GM21737 (cell line): ENCODE measurements around the gene SLC7A8.
"Not testable (repeated sequence)": the region's sequence is repeated elsewhere in the genome, so short reads cannot be mapped to it uniquely, and the experiment has no call there.

Source experiments
- ATAC-seq: cut with Tn5 transposase; IDR thresholded peaks from one replicate; pipeline ENCODE4 v1.9.1; 2021; ENCODE audit warnings: mild to moderate bottlenecking, moderate library complexity; ENCODE audit not compliant: unreplicated experiment

Gene SLC7A8

DNA sequence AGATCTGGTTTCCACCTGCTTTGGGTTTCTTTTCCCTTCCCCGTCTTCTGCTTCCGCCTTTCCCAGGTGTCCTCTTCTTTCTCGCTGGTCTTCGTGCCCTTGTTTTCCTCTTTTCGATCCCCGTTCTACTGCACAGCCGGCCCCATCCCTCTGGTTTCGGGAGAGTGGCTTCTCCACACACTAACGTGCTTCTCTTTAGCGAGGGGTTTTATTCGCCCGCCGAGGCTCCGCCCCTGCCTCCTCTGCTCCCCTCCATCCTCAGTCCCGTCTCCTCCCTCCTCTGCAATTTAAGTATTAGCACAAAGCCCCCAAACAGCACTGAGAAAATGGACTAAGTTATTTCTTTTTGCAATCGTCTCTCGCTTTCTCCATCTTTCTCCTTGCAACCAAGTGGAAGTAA lies at the start of gene SLC7A8:
TSS of gene SLC7A8 (minus strand) at position 182 of the 400 bp plus-strand sequence. CDS start 746 bp downstream, outside the sequence.
- ATAC-seq: no peak

DNA sequence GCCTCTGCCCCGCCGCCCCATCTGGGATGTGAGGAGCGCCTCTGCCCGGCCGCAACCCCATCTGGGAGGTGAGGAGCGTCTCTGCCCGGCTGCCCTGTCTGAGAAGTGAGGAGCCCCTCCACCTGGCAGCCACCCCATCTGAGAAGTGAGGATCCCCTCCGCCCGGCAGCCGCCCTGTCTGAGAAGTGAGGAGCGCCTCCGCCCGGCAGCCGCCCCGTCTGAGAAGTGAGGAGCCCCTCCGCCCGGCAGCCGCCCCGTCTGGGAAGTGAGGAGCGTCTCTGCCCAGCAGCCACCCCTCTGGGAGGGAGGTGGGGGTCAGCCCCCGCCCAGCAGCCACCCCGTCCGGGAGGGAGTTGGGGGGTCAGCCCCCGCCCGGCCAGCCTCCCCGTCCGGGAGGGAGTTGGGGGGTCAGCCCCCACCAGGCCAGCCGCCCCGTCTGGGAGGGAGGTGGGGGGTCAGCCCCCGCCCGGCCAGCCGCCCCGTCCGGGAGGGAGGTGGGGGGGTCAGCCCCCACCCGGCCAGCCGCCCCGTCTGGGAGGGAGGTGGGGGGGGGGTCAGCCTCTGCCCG lies 48.9 kb upstream of the SLC7A8 start:
- not testable (repeated sequence) for ATAC-seq

DNA sequence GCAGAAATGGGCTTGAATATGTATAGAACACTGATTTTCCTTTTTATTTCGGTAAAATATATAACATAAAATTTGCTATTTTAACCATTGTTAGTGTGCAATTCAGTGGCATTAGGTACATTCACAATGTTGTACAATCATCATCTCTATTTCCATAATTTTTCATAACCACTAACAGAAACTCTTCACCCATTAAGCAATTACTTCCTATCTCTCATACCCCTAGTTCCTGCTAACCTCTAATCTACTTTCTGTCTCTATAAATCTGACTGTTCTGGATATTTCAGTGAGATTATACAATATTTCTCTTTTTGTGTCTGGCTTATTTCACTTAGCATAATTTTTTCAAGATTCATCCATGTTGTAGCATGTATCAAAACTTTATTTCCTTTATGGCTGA lies 45.4 kb upstream of the SLC7A8 start:
- ATAC-seq: no peak

DNA sequence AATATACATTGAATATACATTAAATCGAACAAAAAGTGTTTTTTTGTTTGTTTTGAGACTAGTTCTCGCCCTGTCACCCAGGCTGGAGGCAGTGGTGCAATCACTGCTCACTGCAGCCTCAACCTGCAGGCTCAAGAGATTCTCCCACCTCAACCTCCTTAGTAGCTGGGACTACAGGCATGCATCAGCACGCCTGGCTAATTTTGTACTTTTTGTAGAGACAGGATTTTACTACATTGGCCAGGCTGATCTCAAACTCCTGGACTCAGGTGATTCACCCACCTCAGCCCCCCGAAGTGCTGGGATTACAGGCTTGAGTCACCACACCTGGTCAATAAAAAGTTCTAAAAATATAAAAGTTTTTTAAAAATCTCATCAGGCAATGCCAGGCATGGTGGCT lies 44.1 kb upstream of the SLC7A8 start:
- ATAC-seq: no peak

DNA sequence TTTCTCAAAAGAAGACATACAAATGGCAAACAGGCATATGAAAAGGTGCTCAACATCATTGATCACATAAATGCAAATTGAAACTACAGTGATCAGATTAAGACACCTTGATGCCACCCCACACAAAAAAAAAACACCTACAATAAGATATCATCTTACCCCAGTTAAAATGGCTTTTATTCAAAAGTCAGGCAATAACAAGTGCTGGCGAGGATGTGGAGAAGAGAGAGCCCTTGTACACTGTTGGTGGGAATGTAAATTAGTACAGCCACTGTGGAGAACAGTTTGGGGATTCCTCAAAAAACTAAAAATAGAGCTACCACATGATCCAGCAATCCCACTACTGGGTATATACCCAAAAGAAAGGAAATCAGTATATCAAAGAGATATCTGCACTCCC lies 41.5 kb upstream of the SLC7A8 start:
- not testable (repeated sequence) for ATAC-seq

DNA sequence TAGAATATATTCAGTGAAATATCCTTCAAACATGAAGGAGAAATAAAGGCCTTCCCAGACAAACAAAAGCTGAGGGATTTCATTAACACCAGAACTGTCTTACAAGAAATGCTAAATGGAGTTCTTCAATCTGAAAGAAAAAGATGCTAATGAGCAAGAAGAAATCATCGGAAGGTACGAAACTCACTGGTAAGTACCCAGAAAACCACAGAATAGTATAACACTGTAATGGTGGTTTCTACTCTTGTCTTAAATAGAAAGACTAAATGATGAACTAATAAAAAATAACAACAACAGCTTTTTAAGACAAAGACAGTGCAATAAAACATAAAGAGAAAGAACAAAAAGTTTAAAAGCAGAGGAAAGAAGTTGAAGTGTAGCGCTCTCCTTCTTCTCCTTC lies 35.6 kb upstream of the SLC7A8 start:
- ATAC-seq: no peak

DNA sequence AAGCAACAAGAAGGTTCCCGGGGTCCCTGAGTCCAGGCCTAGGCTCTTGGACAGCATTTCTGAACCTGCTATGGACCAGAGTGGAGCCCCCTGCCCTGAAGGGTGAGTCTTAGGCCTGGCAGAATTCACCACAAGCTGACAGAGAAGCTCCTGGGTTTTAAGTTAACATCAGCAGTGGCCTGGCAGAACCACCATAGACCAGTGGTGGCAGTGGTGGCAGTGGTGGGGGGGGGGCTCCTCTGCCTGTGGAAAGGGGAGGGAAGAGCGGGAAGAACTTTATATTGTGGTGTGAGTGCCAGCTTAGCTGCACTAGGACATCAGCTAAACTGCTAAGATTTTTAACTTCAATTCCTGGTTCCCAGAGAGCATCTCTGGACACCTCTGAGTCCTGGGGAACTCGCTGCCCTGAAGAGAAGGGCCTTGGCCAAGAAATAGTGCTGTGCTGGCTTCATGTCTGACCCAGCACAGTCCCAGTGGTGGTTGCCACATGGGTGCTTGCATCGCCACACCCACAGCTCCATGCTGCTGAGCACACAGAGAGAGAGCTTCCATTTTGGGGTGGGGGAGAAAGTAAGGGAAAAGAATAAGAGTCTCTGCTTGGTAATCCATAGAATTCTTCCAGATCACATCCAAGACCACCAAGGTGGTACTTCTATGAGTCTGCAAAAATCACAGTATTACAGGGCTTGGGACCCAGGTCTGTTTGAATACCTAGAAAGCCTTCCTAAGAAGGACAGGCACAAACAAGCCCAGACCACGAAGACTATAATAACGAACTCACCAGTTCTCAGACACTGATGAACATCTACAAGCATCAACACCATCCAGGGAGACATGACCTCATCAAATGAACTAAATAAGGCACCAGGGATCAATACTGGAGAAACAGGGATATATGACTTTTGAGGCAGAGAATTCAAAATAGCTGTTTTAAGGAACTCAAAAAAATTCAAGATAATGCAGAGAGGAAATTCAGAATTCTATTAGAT lies 33.9 kb upstream of the SLC7A8 start:
- no peak for ATAC-seq

DNA sequence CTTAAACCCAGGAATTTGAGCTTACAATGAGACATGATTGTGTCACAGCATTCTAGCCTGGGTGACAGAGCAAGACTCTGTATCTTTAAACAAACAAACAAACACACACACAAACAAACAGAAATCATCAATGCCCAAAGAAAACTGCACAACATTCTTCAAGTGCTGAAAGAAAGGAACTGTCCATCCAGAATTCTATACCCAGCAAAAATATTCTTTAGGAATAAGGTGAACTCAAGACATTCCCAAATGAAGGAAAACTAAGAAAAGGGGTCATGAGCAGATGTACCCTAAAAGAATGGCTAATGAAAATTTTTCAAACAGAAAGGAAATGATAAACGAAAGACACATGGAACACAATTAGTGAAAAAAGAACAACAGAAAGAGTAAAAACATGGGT lies 32.0 kb upstream of the SLC7A8 start:
- no peak for ATAC-seq

DNA sequence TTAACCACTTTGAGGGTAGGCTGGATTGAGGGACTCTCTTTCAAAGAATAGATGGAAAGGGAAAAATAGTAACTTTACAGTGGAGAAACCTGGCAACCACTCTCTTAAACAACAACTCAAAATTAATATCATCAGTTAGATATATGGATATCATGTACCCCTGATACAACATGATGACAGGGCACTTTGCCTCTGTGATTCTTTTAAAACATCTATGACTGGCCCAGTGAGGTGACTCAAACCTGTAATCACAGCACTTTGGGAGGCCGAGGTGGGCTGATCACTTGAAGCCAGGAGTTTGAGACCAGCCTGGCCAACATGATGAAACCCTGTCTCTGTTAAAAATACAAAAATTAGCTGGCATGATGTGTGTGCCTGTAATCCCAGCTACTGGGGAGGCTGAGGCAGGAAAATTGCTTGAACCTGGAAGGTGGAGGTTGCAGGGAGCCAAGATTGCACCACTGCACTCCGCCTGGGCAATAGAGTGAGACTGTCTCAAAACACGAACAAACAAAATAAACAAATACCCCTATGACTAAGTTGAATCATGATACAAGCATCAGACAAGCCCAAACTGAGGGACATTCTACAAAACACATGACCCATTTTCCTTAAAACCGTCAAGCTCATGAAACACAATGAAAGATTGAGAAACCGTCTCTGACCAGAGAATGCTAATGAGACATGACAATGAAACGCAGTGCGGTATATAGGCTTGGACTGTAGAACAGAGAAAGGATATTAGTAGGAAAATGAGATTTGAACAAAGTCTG lies 26.4 kb upstream of the SLC7A8 start:
- ATAC-seq: no peak

DNA sequence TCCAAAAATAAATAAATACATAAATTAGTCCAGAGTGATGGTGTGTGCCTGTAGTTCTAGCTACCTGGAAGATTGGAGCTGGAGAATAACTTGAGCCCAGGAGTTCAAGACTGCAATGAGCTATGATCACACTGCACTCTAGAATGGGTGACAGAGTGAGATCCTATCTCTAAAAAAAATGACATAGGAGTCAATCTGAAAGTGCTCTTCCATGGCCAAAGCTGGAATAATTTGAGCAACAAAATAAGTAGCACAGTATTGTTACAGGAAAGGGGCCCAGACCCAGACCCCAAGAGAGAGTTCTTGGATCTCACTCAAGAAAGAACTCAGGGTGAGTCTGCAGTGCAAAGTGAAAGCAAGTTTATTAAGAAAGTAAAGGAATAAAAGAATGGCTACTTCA lies 24.9 kb upstream of the SLC7A8 start:
- no peak for ATAC-seq

DNA sequence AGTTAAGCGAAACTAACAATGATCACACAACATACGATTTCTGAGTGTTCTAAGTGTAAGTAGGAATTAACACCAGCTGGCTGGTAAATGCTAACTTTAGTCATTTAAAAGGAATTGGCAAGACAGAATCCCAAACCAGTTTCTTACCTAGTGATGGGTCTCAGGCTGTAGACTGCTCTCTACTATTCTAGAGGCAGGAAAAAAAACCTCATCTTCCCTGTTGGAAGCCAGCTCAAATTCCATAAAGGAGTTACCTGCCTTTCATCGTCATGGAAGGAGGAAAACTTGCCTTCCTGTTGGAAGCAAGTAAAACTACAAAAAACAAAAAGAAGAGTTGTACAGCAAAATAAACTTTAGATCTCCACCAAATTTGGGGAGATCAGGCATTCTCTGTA lies 23.7 kb upstream of the SLC7A8 start:
- ATAC-seq: no peak

DNA sequence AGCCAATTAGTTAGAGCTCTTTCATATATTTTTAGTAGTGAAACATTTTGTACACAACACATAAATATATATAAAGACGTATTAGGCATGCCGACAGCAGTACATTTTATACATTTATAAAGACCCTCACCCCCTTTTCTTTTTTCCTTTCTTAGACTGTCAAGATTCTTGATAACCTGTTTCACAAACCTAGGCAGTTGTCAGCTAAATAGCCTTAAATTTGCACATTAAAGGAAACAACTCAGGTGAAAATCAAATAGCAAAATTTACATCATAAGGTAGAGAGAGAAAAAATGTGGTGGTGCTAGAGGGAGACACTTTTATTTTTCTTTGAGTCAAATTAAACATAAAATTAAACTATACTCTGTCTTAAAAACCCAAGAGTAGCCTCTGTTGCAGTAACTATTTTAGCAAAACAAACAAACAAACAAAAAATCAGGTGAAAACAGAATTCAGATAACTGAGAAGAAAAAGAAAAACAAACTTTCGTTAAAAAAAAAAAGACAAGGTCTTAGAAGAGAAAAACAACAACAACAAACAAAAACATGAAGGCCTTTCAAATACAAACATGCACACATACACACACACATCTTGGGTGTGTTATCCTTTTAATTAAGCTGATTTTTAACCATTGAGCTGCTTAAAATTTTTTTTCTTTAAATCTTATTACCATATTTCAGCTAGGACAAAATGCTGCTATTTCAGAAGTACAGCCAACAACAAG lies 23.1 kb upstream of the SLC7A8 start:
- ATAC-seq: no peak

DNA sequence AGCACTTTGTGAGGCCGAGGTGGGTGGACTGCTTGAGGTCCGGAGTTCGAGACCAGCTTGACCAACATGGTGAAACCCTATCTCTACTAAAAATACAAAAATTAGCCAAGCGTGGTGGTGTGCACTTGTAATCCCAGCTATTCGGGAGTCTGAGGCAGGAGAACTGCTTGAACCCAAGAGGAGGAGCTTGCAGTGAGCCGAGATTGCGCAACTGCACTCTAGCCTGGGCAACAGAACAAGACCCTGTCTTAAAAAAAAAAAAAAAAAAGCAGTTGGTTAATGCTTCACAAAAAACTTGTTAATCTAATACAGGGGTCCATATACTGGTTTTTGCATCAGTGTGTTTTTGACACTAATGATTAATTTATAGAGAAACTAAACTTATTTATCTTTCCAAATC lies 18.5 kb upstream of the SLC7A8 start:
- no peak for ATAC-seq

DNA sequence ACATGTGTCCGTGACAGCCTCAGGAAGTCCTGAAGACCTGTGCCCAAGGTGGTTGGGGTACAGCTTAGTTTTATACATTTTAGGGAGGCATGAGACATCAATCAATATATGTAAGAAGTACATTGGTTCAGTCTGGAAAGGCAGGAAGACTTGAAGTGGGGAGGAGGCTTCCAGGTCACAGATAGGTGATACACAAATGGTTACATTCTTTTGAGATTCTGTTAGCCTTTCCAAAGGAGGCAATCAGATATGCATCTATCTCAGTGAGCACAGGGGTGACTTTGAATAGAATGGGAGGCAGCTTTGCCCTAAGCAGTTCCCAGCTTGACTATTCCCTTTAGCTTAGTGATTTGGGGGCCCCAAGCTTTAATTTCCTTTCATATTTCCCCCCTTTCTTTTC lies 15.7 kb upstream of the SLC7A8 start:
- ATAC-seq: not testable (repeated sequence)

DNA sequence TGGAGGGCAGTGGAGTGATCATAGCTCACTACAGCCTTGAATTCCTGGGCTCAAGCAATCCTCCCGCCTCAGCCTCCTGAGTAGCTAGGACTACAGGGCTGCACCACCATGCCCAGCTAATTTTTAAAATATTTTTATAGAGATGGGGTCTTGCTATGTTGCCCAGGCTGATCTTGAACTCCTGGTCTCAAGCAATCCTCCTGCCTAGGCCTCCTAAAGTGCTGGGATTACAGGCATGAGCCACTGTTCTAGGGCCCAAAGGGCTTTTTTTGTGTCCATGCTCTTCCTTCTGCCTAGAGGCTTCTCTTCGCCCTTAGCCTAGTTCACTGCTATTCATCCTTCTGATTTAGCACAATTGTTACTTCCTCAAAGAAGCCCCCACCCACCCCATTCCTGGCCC lies 13.0 kb upstream of the SLC7A8 start:
- ATAC-seq: not testable (repeated sequence)

DNA sequence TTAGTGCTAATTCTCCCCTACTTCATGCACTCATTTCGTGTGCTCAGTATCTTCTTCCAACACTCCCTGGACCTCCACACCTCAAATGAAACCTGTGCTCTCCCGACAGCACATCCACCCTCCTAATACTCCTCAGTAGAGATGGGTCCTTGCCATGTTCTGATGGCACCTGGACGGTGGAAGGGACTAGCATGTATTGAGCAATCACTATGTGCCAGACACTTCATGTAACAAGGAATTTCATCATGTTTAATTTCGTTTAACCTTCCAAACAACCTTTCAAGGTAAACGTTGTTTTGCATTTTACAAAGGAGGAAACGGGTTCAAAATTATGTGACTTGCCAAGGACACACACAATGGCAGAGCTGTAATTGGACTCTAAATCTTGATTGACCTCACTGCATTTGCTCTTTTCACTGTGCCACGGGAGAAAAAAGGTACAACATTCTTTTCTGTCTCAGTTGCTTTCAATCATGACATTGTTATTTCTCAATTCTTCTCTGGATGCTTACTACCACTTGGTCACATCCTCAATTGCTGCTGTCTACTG lies 12.2 kb upstream of the SLC7A8 start:
- ATAC-seq: no peak

DNA sequence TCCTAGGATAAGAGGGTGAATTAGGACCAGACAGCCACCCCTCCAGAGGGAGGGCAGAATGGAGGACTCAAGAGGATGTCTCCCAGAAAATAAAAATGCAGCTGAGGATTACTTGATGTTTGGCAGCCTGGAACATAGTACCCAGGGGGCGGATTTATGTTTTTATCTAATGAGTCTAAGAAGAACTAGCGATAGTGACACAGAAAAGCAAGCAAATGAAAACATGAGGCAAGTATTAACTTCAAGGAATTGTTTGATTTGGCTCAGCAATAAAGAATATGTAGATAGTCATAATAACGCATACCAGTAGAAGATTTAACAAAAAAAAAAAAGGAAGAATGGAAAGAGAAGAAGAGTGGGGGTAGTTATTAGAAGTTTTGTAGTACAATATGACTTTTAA lies 10.0 kb upstream of the SLC7A8 start:
- no peak for ATAC-seq

DNA sequence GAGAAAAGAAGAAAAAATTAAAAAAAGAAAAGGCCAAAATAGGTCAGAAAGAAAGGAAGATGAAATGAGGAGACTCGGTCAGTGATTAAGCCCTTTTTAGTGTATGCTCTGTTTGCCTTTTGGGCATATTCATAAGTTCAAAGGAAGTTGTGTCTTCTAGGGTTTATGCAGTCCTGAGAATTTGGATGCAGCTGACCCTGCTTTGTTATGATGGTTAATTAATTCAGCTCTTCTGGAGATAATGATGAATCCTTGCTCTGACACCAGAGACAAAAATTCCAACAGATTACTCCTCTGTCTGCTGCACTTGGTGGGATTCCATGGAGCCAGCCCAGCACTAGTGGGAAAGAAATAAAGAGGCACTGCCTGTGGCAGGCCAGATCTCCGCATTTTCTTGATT lies 4.5 kb upstream of the SLC7A8 start:
- ATAC-seq: no peak

DNA sequence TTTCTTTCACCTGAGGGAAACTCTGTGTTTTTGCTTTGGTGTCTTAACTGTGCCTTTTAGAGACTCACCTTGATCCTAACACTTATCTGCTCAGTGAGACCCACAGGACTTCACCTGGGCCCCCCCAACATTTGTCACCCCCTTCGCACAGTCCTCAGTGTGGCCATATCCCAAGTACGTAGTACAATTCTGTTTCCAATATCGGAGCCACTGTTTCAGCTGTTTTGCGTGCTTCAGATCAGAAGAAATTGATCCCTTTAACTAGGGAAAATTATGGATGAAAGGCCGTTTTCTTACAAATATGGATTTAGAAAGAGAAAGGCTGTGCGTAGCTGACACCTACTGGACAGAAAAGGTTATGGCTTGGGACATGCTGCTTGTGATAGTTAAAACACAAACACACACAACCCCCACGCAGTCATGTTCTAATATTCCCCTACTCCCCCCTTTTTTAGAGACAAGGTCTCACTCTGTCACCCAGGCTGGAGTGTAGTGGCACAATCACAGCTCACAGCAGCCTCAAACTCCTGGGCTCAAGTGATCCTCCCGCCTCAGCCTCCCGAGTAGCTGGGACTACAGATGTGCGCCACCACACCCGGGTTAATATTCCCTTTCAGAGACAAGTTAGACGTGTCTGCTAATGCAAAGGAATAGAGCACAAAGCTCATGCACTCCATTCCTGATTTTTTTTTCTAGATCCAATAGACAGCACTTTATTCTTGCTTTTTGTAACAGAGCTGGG lies 3.6 kb upstream of the SLC7A8 start:
- ATAC-seq: no peak

DNA sequence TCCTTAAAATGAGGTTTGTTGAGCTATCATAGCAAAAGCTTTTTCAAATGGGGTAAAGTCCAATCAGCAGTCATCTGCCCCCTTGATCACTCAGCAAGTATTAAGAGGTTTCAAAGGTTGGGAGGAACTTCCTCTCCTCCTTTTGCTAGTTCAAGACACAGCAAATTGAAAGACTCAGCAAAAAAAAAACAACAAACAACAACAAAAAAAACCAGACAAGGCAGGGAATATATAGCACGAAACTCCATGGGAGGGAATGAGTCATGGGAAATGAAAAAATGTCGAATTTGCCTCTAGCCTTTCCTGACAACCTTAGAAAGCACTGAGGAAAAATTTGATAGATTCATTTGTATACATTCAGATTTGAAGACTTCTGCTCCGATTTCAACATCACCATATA lies 1.6 kb upstream of the SLC7A8 start:
- ATAC-seq: no peak
